Panc1 (cell line): ENCODE data around the gene RGS9. TPM values are rescaled to one million over a fixed set of nuclear protein-coding genes. Genes with fewer than 3 reads are reported as not detected.

Experiments
- ATAC-seq: fragments of 200-7000 bp; cut with Tn5 transposase; 2 replicates; pipeline ENCODE4 v1.9.1; 2020; ENCODE audit warnings: mild to moderate bottlenecking, moderate library complexity
- BruUV-seq: library from RNA; stranded (reverse); fragments of 400-500 nt; replicated peaks from 2 replicates; lab custom pipeline; 2021; lab: Mats Ljungman, UMichigan
- CTCF ChIA-PET: fragments of 300-600 bp; sonication (Branson Sonifier 250); formaldehyde crosslinking; loops from one replicate; lab custom pipeline; 2022; ENCODE audit warnings: antibody characterized with exemption; lab: Charles Lee
- POLR2A ChIA-PET: fragments of 300-600 bp; sonication (Branson Sonifier 250); formaldehyde crosslinking; loops from one replicate; lab custom pipeline; 2022; ENCODE audit warnings: antibody characterized with exemption; lab: Charles Lee
- DNase-seq: peaks from one replicate; pipeline ENCODE4 v3.0.0-alpha.2; 2010; ENCODE audit warnings: low read depth, low spot score
- H3K27ac ChIP-seq: 2 replicates; pipeline ENCODE4 v1.5.1; 2011; ENCODE audit warnings: mild to moderate bottlenecking, low read length, inconsistent platforms
- H3K27me3 ChIP-seq: fragments of 200-500 bp; sonication (Bioruptor generic); 2 replicates; pipeline ENCODE4 v1.6.0; 2014; ENCODE audit warnings: low read length, inconsistent platforms; ENCODE audit not compliant: control insufficient read depth, insufficient read depth
- H3K36me3 ChIP-seq: fragments of 200-500 bp; sonication (Bioruptor generic); 2 replicates; pipeline ENCODE4 v1.5.1; 2014; ENCODE audit warnings: inconsistent platforms, mild to moderate bottlenecking, low read length, moderate library complexity; ENCODE audit not compliant: control insufficient read depth, insufficient read depth
- H3K4me1 ChIP-seq: 2 replicates; pipeline ENCODE4 v1.5.1; 2011; ENCODE audit warnings: inconsistent platforms, mild to moderate bottlenecking, low read length, moderate library complexity; ENCODE audit not compliant: control insufficient read depth, insufficient read depth
- H3K4me3 ChIP-seq, 2 experiments: 2 replicates each; pipeline ENCODE4 v1.5.1; 2011 to 2012; ENCODE audit warnings: low read depth in 2 of 2, low read length in 2 of 2, mild to moderate bottlenecking in 2 of 2, inconsistent platforms in 1 of 2, moderate library complexity in 1 of 2
- H3K9me3 ChIP-seq: fragments of 200-500 bp; sonication (Bioruptor generic); 2 replicates; pipeline ENCODE4 v1.5.1; 2014; ENCODE audit warnings: low read depth, mild to moderate bottlenecking, inconsistent platforms, low read length, moderate library complexity; ENCODE audit not compliant: control insufficient read depth, insufficient read depth
- POLR2AphosphoS5 ChIP-seq: IDR thresholded peaks from 2 replicates; pipeline ENCODE4 v1.6.1; 2012; ENCODE audit warnings: mild to moderate bottlenecking, low read depth, low read length, moderate library complexity
- SIN3A ChIP-seq: IDR thresholded peaks from 2 replicates; pipeline ENCODE4 v1.6.1; 2012; ENCODE audit warnings: low read depth, mild to moderate bottlenecking, low read length, moderate library complexity, borderline replicate concordance; ENCODE audit not compliant: insufficient read depth
- TCF7L2 ChIP-seq: IDR thresholded peaks from 2 replicates; pipeline ENCODE4 v1.6.1; 2011; ENCODE audit warnings: mild to moderate bottlenecking, low read depth, low read length, inconsistent platforms
- in situ Hi-C: cut with HindIII; loops from 2 replicates; pipeline ENCODE4 v1.10.0; 2016; ENCODE audit warnings: low sequenced_read_pairs, low pct_unique_long_range_greater_than_20kb
- intact Hi-C: fragments of 100-400 bp; cut with micrococcal nuclease; formaldehyde crosslinking; loops from one replicate; pipeline ENCODE4 v1.10.0; 2022; ENCODE audit not compliant: unreplicated experiment
- total RNA-seq: library from RNA; stranded (reverse); gene quantifications from one replicate; pipeline ENCODE4 v1.2.1, GENCODE V29; 2021; ENCODE audit not compliant: unreplicated experiment
- TF ChIP-seq, protein P1 (sequence below), 2 experiments: IDR thresholded peaks; 2 replicates each; pipeline ENCODE4 v1.6.1; 2011 to 2012; ENCODE audit warnings: low read depth in 2 of 2, control low read depth in 1 of 2, low read length in 1 of 2, mild to moderate bottlenecking in 1 of 2, moderate library complexity in 1 of 2; ENCODE audit not compliant: insufficient read depth in 1 of 2
- TF ChIP-seq, protein P2 (sequence below): fragments of 450-650 bp; IDR thresholded peaks from 2 replicates; pipeline ENCODE4 v1.5.1; 2017; ENCODE audit warnings: mild to moderate bottlenecking

The RGS9 gene
- total RNA-seq, 1 experiment from 2014 or later = 3.3 TPM

- ChIA-PET POLR2A (no interaction called here), CTCF (no interaction called here)
- BruUV-seq = no TSS peak
- intact Hi-C loops = no loop called here
- in situ Hi-C loops = no loop called here
- H3K27ac ChIP-seq = no peak overlapping the region
- no peaks in the 10 kb centered on the region for H3K9me3 ChIP-seq
- no peak for TF ChIP-seq SIN3A
- TF ChIP-seq, protein P1, sequence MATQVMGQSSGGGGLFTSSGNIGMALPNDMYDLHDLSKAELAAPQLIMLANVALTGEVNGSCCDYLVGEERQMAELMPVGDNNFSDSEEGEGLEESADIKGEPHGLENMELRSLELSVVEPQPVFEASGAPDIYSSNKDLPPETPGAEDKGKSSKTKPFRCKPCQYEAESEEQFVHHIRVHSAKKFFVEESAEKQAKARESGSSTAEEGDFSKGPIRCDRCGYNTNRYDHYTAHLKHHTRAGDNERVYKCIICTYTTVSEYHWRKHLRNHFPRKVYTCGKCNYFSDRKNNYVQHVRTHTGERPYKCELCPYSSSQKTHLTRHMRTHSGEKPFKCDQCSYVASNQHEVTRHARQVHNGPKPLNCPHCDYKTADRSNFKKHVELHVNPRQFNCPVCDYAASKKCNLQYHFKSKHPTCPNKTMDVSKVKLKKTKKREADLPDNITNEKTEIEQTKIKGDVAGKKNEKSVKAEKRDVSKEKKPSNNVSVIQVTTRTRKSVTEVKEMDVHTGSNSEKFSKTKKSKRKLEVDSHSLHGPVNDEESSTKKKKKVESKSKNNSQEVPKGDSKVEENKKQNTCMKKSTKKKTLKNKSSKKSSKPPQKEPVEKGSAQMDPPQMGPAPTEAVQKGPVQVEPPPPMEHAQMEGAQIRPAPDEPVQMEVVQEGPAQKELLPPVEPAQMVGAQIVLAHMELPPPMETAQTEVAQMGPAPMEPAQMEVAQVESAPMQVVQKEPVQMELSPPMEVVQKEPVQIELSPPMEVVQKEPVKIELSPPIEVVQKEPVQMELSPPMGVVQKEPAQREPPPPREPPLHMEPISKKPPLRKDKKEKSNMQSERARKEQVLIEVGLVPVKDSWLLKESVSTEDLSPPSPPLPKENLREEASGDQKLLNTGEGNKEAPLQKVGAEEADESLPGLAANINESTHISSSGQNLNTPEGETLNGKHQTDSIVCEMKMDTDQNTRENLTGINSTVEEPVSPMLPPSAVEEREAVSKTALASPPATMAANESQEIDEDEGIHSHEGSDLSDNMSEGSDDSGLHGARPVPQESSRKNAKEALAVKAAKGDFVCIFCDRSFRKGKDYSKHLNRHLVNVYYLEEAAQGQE (IDR thresholded peaks at IDR 0.05; ENCODE audit: insufficient read depth in 1 of 2, low read depth in 2 of 2, low read length in 1 of 2) = no peak
- no peak for TF ChIP-seq POLR2AphosphoS5
- DNase-seq (no peak), ATAC-seq (no peak)
- no peaks in the 10 kb centered on the region for H3K27me3 ChIP-seq
- H3K36me3 ChIP-seq = no peaks in the 10 kb centered on the region
- H3K4me1 ChIP-seq = no peaks in the 10 kb centered on the region
- no peak overlapping the region for H3K4me3 ChIP-seq
Measured at GRCh38 chr17:65104541-65104940, 32.6 kb upstream of the RGS9 start.

DNA sequence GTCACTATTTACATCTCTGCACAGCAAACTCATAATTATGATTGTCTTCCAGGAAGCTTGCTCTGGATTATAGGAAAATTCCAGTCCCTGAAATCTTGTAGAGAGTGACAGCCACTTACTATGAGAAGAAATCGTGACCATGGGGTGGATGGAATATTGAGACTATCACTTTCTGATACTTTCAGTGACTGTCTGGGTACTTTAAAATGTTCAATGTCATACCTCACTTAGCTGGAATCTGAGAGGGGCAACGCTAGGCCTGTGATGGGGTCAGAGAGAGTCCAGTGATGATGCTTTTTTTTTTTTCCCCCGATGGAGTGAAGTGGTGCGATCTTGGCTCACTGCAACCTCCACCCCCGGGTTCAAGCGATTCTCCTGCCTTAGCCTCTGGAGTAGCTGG lies 32.2 kb upstream of the RGS9 start:
- Histone ChIP-seq H3K27ac (no peak overlapping the region), H3K36me3 (no peaks in the 10 kb centered on the region), H3K4me3 (no peak overlapping the region), H3K4me1 (no peaks in the 10 kb centered on the region), H3K27me3 (no peaks in the 10 kb centered on the region), H3K9me3 (no peaks in the 10 kb centered on the region)
- ChIA-PET CTCF (no interaction called here), POLR2A (no interaction called here)
- no TSS peak for BruUV-seq
- intact Hi-C loops (no loop called here), in situ Hi-C loops (no loop called here)
- no peak for DNase-seq
- no peak for ATAC-seq
- TF ChIP-seq, protein P2, sequence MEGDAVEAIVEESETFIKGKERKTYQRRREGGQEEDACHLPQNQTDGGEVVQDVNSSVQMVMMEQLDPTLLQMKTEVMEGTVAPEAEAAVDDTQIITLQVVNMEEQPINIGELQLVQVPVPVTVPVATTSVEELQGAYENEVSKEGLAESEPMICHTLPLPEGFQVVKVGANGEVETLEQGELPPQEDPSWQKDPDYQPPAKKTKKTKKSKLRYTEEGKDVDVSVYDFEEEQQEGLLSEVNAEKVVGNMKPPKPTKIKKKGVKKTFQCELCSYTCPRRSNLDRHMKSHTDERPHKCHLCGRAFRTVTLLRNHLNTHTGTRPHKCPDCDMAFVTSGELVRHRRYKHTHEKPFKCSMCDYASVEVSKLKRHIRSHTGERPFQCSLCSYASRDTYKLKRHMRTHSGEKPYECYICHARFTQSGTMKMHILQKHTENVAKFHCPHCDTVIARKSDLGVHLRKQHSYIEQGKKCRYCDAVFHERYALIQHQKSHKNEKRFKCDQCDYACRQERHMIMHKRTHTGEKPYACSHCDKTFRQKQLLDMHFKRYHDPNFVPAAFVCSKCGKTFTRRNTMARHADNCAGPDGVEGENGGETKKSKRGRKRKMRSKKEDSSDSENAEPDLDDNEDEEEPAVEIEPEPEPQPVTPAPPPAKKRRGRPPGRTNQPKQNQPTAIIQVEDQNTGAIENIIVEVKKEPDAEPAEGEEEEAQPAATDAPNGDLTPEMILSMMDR = no peak
- TF ChIP-seq SIN3A (no peak), POLR2AphosphoS5 (no peak), TCF7L2 (no peak)
- TF ChIP-seq, protein P1 (IDR thresholded peaks at IDR 0.05; ENCODE audit: insufficient read depth in 1 of 2, low read depth in 2 of 2, low read length in 1 of 2) = no peak
